NB4 (cell line): ENCODE data around the gene BTBD2.

Experiments used
- MYC ChIP-seq: IDR thresholded peaks from 2 replicates; pipeline ENCODE4 v1.6.1; 2011; ENCODE audit warnings: low read depth, low read length
- POLR2A ChIP-seq: IDR thresholded peaks from 2 replicates; pipeline ENCODE4 v1.6.1; 2011; ENCODE audit warnings: mild to moderate bottlenecking; ENCODE audit not compliant: insufficient read length; ENCODE audit errors: extremely low read depth
- TF ChIP-seq, protein P1 (sequence below): IDR thresholded peaks from one replicate; pipeline ENCODE4 v1.5.1; 2012; ENCODE audit warnings: low read depth, low read length
- TF ChIP-seq, protein P2 (sequence below): IDR thresholded peaks from 2 replicates; pipeline ENCODE4 v1.6.1; 2011; ENCODE audit warnings: low read depth, low read length

DNA sequence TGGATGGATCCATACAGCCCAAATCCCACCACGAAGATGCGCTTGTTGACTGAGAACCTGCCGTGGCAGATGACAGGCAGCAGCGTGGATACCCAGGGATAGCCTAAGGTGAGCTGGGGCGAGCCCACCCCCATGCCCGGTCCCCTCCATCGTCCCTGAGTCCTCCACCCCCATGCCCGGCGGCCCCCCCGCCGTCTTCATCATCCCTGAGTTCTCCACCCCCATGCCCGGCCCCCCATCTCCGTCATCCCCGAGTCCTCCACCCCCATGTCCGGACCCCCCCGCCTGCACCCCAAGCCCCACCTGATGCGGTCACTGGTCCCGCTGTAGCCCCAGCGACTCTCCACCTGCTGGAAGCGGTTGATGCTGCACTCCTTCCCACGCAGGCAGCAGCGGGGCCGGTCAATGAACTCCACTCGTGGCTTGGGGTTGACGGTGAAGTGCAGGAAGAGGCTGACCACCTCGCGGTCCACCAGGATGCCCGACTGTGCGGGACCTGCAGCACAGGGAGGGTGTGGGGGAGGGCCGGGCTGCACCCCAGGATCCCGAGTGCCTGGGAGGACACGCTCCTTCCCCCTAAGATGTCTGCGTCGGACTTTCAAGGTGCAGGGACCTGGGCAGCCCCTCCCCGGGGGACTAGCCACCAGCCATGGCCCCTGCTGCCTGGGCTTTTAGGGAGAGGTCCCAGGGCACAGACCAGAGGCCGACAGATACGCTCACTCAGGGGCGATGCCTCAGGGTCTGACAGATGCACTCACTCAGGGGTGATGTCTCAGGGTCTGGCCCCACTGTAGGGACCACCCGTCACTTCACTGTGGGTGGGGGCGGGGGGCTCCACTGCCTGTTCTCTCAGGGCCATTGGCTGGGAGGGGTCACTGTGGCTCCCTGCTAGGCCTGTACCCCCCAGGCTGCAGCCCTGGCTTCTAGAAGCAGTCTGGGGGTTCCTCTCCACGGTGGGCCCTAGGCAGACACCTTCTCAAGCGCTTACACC is 28.0 kb downstream of the BTBD2 start:
- TF ChIP-seq, protein P1, sequence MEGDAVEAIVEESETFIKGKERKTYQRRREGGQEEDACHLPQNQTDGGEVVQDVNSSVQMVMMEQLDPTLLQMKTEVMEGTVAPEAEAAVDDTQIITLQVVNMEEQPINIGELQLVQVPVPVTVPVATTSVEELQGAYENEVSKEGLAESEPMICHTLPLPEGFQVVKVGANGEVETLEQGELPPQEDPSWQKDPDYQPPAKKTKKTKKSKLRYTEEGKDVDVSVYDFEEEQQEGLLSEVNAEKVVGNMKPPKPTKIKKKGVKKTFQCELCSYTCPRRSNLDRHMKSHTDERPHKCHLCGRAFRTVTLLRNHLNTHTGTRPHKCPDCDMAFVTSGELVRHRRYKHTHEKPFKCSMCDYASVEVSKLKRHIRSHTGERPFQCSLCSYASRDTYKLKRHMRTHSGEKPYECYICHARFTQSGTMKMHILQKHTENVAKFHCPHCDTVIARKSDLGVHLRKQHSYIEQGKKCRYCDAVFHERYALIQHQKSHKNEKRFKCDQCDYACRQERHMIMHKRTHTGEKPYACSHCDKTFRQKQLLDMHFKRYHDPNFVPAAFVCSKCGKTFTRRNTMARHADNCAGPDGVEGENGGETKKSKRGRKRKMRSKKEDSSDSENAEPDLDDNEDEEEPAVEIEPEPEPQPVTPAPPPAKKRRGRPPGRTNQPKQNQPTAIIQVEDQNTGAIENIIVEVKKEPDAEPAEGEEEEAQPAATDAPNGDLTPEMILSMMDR = no peak
- TF ChIP-seq, protein P2, sequence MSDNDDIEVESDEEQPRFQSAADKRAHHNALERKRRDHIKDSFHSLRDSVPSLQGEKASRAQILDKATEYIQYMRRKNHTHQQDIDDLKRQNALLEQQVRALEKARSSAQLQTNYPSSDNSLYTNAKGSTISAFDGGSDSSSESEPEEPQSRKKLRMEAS = no peak
- TF ChIP-seq POLR2A = no peak
- TF ChIP-seq MYC = no peak
